ENCODE data around the gene CDK11B.
"Not testable (repeated sequence)": the region's sequence is repeated elsewhere in the genome, so short reads cannot be mapped to it uniquely, and the experiment has no call there.

Gene CDK11B

DNA sequence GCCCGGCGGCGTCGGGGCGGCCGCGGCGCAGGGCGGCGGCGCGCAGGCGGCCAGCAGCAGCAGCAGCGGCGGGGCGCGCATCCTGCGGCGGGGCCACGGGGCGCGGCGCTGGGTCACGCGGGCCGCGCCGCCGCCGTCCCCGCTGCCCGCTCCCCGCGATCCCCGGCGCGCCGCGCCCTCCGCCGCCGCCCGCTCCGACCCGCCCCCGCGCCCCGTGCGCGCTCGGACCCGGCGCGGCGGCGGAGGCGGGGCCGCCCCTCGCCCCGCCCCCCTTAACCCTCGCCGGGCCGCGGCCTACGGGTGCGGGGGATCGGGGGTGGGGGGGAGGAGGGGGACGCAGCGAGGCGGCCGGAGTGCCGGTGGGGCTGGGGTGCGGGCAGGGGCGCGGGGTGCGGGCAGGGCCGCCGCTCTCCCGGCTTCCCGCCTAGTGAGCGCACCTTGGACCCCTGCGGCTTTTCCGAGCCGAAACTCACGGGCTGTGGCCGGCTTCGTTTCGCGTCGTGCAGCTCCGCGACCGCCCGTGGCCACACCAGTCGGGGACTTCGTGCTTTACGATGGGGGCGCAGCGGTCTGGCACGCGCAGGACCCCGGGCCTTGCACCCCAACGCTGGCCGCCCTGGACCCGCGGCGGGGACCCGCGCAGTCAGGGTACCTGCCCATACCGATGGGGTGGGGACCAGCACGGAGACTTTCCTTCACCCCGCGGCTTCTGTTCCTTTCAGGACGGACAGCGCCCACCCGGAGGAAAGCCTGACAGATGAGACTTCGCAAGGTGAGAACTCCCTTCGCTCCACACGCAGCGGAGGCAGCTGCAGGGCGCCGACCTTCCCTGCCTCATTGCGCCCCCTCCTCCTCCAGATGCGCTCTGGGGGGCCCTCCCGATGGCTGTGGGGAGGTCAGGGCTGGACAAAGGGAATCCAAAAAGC, 58.6 kb downstream of the CDK11B start, which contains the start of gene FNDC10:
FNDC10 (minus strand) TSS at position 201 of the 926 bp plus-strand sequence; CDS start at position 81, 120 bp downstream.
- no peak for DNase-seq (ENCODE audit: low read depth in 2 of 2)

GRCh38 chr1:1599030-1599934, 59.5 kb downstream of the CDK11B start:
- DNase-seq (ENCODE audit: low read depth in 2 of 2) = no peak

- DNase-seq (ENCODE audit: low read depth in 2 of 2) = no peak
Observed at GRCh38 chr1:1598720-1599029, 60.1 kb downstream of the CDK11B start.

- DNase-seq (ENCODE audit: low read depth in 2 of 2) = no peak
Observed at GRCh38 chr1:1598051-1598719, 60.6 kb downstream of the CDK11B start.

DNA sequence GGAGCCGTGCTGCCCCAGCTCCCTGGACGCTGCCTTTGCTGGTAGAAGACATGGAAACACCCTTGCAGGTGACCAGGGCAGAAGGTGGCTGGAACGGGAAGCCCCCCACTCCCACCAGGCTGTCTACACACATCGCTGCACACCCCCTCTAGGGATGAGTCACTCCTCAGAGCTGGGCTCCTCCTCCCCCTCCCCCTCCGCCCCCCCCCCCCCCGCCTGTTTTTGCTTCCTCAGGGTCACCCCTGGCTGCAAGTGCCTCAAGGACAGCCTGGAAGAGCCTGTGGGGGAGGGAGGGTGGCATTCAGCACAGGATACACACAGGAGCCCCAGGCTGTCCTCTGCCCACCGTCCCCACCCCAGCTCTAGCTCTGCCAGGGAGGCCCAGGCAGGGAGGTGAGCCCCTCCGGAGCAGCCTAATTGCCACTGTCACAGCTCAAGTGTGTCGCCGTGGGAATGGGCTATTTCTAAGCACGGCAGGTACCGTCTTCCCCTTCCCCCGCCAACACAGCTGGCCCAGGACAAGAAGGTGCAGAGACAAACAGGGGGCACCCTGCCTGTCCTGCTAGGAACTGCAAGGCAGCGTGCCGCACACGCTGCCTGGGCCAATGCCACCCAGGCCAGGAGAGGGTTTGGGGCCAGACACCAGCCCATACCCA, 61.4 kb downstream of the CDK11B start:
- DNase-seq (ENCODE audit: low read depth in 2 of 2) = no peak

GRCh38 chr1:1596493-1597274, 62.1 kb downstream of the CDK11B start:
- no peak for DNase-seq (ENCODE audit: low read depth in 2 of 2)

- DNase-seq (ENCODE audit: low read depth in 2 of 2) = not testable (repeated sequence)
Observed at GRCh38 chr1:1595341-1595740, 63.5 kb downstream of the CDK11B start.

- DNase-seq (ENCODE audit: low read depth in 2 of 2) = no peak
Observed at GRCh38 chr1:1594602-1595260, 64.1 kb downstream of the CDK11B start.

- DNase-seq (ENCODE audit: low read depth in 2 of 2) = no peak
Observed at GRCh38 chr1:1593834-1594601, 64.8 kb downstream of the CDK11B start.

DNA sequence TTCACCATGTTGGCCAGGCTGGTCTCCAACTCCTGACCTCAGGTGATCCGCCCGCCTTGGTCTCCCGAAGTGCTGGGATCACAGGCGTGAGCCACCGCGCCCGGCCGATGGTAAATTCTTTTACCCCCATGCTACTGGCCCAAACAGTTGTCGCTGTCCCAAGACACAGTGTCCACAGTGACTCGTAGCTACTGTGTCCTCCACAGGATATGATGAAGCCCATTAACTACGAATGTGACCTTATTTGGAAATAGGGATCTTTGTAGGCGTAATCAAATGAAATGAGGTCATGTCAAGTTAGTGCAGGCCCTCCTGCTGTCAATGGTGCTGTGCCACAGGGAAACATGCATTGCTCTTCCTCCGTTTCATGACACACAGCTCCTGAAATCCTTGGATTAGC, 67.4 kb downstream of the CDK11B start:
- no peak for DNase-seq (ENCODE audit: low read depth in 2 of 2)

Data from activated CD8-positive, alpha-beta memory T cell treated with anti-CD3 and anti-CD28 coated beads for 4 hours (primary cell).